ENCODE data around the gene TRPM3.

The TRPM3 gene

GRCh38 chr9:70481471-70481870 is 640.0 kb downstream of the TRPM3 start:
- Mint-ChIP-seq H3K4me1 (no peaks in the 10 kb centered on the region), H3K27ac (ENCODE audit: low read depth) (no peak overlapping the region), H3K9me3 (no peaks in the 10 kb centered on the region), H3K27me3 (peaks cover 10% of the 10 kb centered on the region), H3K4me3 (no peak overlapping the region), H3K36me3 (ENCODE audit: insufficient read depth) (peaks cover 2% of the 10 kb centered on the region)
- no peak for DNase-seq (ENCODE audit: low spot score in 2 of 2)
- no peak for ATAC-seq (replicated peaks; ENCODE audit: extremely low read depth, poor library complexity, severe bottlenecking)

- Mint-ChIP-seq H3K27me3 (peaks cover 10% of the 10 kb centered on the region), H3K27ac (ENCODE audit: low read depth) (no peak overlapping the region), H3K4me1 (no peaks in the 10 kb centered on the region), H3K36me3 (ENCODE audit: insufficient read depth) (peaks cover 2% of the 10 kb centered on the region), H3K9me3 (no peaks in the 10 kb centered on the region), H3K4me3 (no peak overlapping the region)
- ATAC-seq (replicated peaks; ENCODE audit: extremely low read depth, poor library complexity, severe bottlenecking), result no peak
- no peak for DNase-seq (ENCODE audit: low spot score in 2 of 2)
These were observed 640.9 kb downstream of the TRPM3 start for GRCh38 chr9:70480405-70480980.

- Mint-ChIP-seq H3K9me3 (no peaks in the 10 kb centered on the region), H3K4me3 (no peak overlapping the region), H3K27ac (ENCODE audit: low read depth) (no peak overlapping the region)
These were observed 641.5 kb downstream of the TRPM3 start for GRCh38 chr9:70479880-70480291.

More at GRCh38 chr9:70479880-70480291, 641.5 kb downstream of the TRPM3 start:
- no peak for ATAC-seq (replicated peaks; ENCODE audit: extremely low read depth, poor library complexity, severe bottlenecking)
- no peaks in the 10 kb centered on the region for H3K4me1 Mint-ChIP-seq
- H3K27me3 Mint-ChIP-seq, result peaks cover 10% of the 10 kb centered on the region
- DNase-seq (ENCODE audit: low spot score in 2 of 2), result no peak
- H3K36me3 Mint-ChIP-seq (ENCODE audit: insufficient read depth), result peaks cover 2% of the 10 kb centered on the region
